Activated T-helper 1 cell treated with anti-CD3 and anti-CD28 coated beads, Interleukin-12 subunit alpha, Interleukin-12 subunit beta, Interleukin-2, Interleukin-4 antibody, amounts not matched to agents 30 ng/mL and 10 ng/mL and 1 ng/mL, durations not matched to agents 14 hours and 24 hours and 36 hours (primary cell): ENCODE data around the gene THOC6. TPM values are rescaled to one million over a fixed set of nuclear protein-coding genes. Genes with fewer than 3 reads are reported as not detected.
"Not testable (repeated sequence)": the region's sequence is repeated elsewhere in the genome, so short reads cannot be mapped to it uniquely, and the experiment has no call there.

ENCODE experiments used
- DNase-seq: peaks from one replicate; pipeline ENCODE4 v3.0.0; 2021; ENCODE audit warnings: low spot score
- H3K27ac Mint-ChIP-seq: one replicate; pipeline ENCODE4 v1.8.0; 2021; ENCODE audit warnings: mild to moderate bottlenecking, mixed read lengths
- H3K27me3 Mint-ChIP-seq: one replicate; pipeline ENCODE4 v1.8.0; 2022; ENCODE audit warnings: mild to moderate bottlenecking, moderate library complexity, mixed read lengths; ENCODE audit not compliant: insufficient read depth
- H3K36me3 Mint-ChIP-seq: one replicate; pipeline ENCODE4 v1.8.0; 2021; ENCODE audit warnings: low read depth, mixed read lengths
- H3K4me1 Mint-ChIP-seq: one replicate; pipeline ENCODE4 v1.8.0; 2021; ENCODE audit warnings: low read depth, mixed read lengths
- H3K4me3 Mint-ChIP-seq: one replicate; pipeline ENCODE4 v1.8.0; 2021; ENCODE audit warnings: mild to moderate bottlenecking, moderate library complexity, mixed read lengths
- H3K9me3 Mint-ChIP-seq: one replicate; pipeline ENCODE4 v1.8.0; 2021; ENCODE audit warnings: mixed read lengths
- intact Hi-C: fragments of 100-400 bp; cut with micrococcal nuclease; formaldehyde crosslinking; loops from one replicate; pipeline ENCODE4 v1.15.1; 2024
- total RNA-seq: library from RNA; stranded (reverse); gene quantifications from 2 replicates; pipeline ENCODE4 v1.2.3, GENCODE V29; 2022

Gene THOC6
- total RNA-seq, 1 donor from 2014 or later = 48.3 TPM

- Mint-ChIP-seq H3K36me3 (peaks cover 38% of the 10 kb centered on the region), H3K4me3 (peak overlapping the region; percentile 59), H3K27ac (peak overlapping the region; percentile 93), H3K4me1 (peaks cover 75% of the 10 kb centered on the region), H3K9me3 (no peaks in the 10 kb centered on the region), H3K27me3 (peaks cover 2% of the 10 kb centered on the region)
- no peak for DNase-seq
- intact Hi-C loops = no loop called here
These were observed 47.8 kb downstream of the THOC6 start for GRCh38 chr16:3071655-3072054.

DNA sequence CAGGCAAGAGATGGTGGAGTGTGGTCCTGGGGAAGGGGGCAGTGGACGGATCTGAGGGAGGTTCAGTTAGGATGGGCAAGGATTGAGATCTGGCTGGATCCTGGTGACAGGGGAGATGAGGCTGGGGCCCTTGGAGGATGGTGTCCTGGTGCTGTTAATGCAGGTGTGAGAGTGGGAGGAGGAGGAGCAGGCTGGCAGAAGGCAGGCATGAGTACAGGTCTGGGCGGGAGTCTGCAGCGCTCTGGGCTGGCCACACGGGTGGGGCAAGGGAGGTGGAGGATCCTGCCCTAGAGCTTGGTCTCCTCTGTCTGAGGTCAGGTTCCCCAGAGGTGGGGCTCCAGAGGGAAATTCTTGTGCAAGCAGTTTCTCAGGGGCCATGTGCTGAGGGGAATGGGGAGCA is 48.3 kb downstream of the THOC6 start:
- intact Hi-C loops, H3K9me3 Mint-ChIP-seq, H3K27me3 Mint-ChIP-seq, DNase-seq: not testable (repeated sequence)
- Mint-ChIP-seq H3K27ac (peak overlapping the region; percentile 93), H3K4me1 (peaks cover 79% of the 10 kb centered on the region), H3K36me3 (peaks cover 35% of the 10 kb centered on the region), H3K4me3 (peak overlapping the region; percentile 59)

- Mint-ChIP-seq H3K36me3 (peaks cover 30% of the 10 kb centered on the region), H3K27ac (peak overlapping the region; percentile 100), H3K4me1 (peaks cover 79% of the 10 kb centered on the region), H3K4me3 (peak overlapping the region; percentile 84)
- DNase-seq, H3K27me3 Mint-ChIP-seq, intact Hi-C loops, H3K9me3 Mint-ChIP-seq: not testable (repeated sequence)
These were observed 48.9 kb downstream of the THOC6 start for GRCh38 chr16:3072576-3073263.

GRCh38 chr16:3073448-3073847 is 49.6 kb downstream of the THOC6 start:
- peaks cover 2% of the 10 kb centered on the region for H3K27me3 Mint-ChIP-seq
- no peak for DNase-seq
- H3K4me1 Mint-ChIP-seq = peaks cover 81% of the 10 kb centered on the region
- peak overlapping the region; percentile 84 for H3K4me3 Mint-ChIP-seq
- H3K36me3 Mint-ChIP-seq = peaks cover 29% of the 10 kb centered on the region
- peak overlapping the region; percentile 100 for H3K27ac Mint-ChIP-seq
- H3K9me3 Mint-ChIP-seq = peaks cover 5% of the 10 kb centered on the region
- intact Hi-C loops = no loop called here

GRCh38 chr16:3074860-3075522 is 51.2 kb downstream of the THOC6 start:
- peaks cover 16% of the 10 kb centered on the region for H3K9me3 Mint-ChIP-seq
- intact Hi-C loops = loop anchor here (1.0 to 2.0 kb wide), 3 partner anchors 8 to 26 kb away; no protein-coding TSS in a partner anchor
- H3K27me3 Mint-ChIP-seq = peaks cover 2% of the 10 kb centered on the region
- peaks cover 80% of the 10 kb centered on the region for H3K4me1 Mint-ChIP-seq
- H3K27ac Mint-ChIP-seq = peak overlapping the region; percentile 100
- peaks cover 29% of the 10 kb centered on the region for H3K36me3 Mint-ChIP-seq
- DNase-seq = peak; percentile 85
- peak overlapping the region; percentile 84 for H3K4me3 Mint-ChIP-seq

DNA sequence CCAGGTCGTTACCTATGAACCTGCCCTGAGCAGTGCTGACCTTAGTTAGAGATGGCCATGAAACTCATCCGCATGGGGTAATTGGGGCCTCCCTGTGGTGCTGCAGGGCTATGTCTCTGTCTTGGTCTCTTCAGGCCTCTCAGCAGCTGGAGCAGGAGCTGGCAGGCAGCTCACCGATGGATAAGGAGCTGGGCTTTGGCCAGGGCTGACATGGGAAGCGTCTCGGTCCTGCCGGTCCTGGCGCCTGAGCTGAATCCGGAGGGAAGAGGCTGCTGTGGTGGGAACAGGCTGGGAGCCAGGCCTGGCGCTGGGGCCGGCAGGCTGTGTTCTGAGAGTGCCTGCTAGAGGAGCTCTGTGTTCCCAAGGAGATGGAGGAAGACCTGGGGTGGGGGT is 51.7 kb downstream of the THOC6 start:
- Mint-ChIP-seq H3K4me1 (peaks cover 81% of the 10 kb centered on the region), H3K27me3 (peaks cover 2% of the 10 kb centered on the region), H3K9me3 (peaks cover 17% of the 10 kb centered on the region), H3K27ac (peak overlapping the region; percentile 100), H3K36me3 (peaks cover 25% of the 10 kb centered on the region), H3K4me3 (peak overlapping the region; percentile 84)
- no peak for DNase-seq
- intact Hi-C loops = loop anchor here (1.0 to 2.0 kb wide), 3 partner anchors 8 to 25 kb away; no protein-coding TSS in a partner anchor

DNA sequence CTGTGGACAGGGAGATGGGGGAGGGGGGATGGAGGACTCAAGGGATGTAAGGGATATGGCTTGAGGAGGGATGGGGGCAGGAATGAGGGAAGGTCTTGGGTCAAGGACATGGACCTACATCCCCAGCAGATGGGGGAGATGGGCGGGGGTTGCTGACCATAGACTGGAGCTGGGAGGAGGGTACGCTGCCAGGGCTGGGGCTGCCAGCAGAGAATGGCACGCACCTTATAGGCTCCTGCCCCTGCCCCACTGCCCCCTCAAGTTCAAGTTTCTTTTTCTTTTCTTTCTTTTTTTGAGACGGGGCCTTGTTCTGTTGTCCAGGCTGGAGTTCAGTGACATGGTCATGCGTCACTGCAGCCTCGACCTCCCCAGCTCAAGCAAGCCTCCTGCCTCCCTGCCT is 52.1 kb downstream of the THOC6 start:
- peaks cover 84% of the 10 kb centered on the region for H3K4me1 Mint-ChIP-seq

GRCh38 chr16:3076577-3076976 is 52.7 kb downstream of the THOC6 start:
- Mint-ChIP-seq H3K4me3 (peak overlapping the region; percentile 84), H3K9me3 (peaks cover 23% of the 10 kb centered on the region), H3K27me3 (peaks cover 2% of the 10 kb centered on the region), H3K27ac (peak overlapping the region; percentile 100), H3K4me1 (peaks cover 83% of the 10 kb centered on the region), H3K36me3 (peaks cover 32% of the 10 kb centered on the region)
- DNase-seq = no peak
- intact Hi-C loops = no loop called here

More for the DNA sequence above, 52.1 kb downstream of the THOC6 start:
- Mint-ChIP-seq H3K9me3 (peaks cover 19% of the 10 kb centered on the region), H3K36me3 (peaks cover 28% of the 10 kb centered on the region), H3K27ac (peak overlapping the region; percentile 100), H3K4me3 (peak overlapping the region; percentile 84)
- intact Hi-C loops = loop anchor here (1.0 to 2.0 kb wide), 3 partner anchors 9 to 25 kb away; no protein-coding TSS in a partner anchor
- not testable (repeated sequence) for DNase-seq, H3K27me3 Mint-ChIP-seq

Other genes with a start within 250 kb of the THOC6 start
- gene ELOB, start 246.8 kb upstream of the THOC6 start, total RNA-seq = 256 and 277 TPM in 2 replicates
- gene PRSS33, start 236.5 kb upstream of the THOC6 start, total RNA-seq = 0.10 TPM in 1 of 2 replicates, not detected in the other
- not detected in 2 replicates for gene PRSS41, start 225.6 kb upstream of the THOC6 start, total RNA-seq
- gene PRSS21, start 206.8 kb upstream of the THOC6 start, total RNA-seq = 9.2 and 10.1 TPM in 2 replicates
- 11.7 and 12.9 TPM in 2 replicates for gene ZG16B, start 193.7 kb upstream of the THOC6 start, total RNA-seq
- not detected in 2 replicates for gene PRSS22, start 165.9 kb upstream of the THOC6 start, total RNA-seq
- gene FLYWCH2, start 140.8 kb upstream of the THOC6 start, total RNA-seq = 22.9 and 25.4 TPM in 2 replicates
- 61.1 and 65.7 TPM in 2 replicates for gene FLYWCH1, start 112.1 kb upstream of the THOC6 start, total RNA-seq
- gene KREMEN2, start 59.8 kb upstream of the THOC6 start, total RNA-seq = 0.10 and 0.18 TPM in 2 replicates
- 40.1 and 44.0 TPM in 2 replicates for gene PAQR4, start 54.7 kb upstream of the THOC6 start, total RNA-seq
- 151 and 152 TPM in 2 replicates for gene PKMYT1, start 43.6 kb upstream of the THOC6 start, total RNA-seq
- gene CLDN9, start 11.1 kb upstream of the THOC6 start, total RNA-seq = not detected in 2 replicates
- not detected in 2 replicates for gene CLDN6, start 5.9 kb upstream of the THOC6 start, total RNA-seq
- gene TNFRSF12A, start 3.7 kb upstream of the THOC6 start, total RNA-seq = 4.9 and 5.5 TPM in 2 replicates
- gene HCFC1R1, start 93 bp upstream of the THOC6 start, total RNA-seq = 30.0 and 30.9 TPM in 2 replicates
- 0.20 TPM in 1 of 2 replicates, not detected in the other for gene BICDL2, start 12.9 kb downstream of the THOC6 start, total RNA-seq
- gene MMP25, start 22.5 kb downstream of the THOC6 start, total RNA-seq = 11.9 and 12.8 TPM in 2 replicates
- gene IL32, start 41.6 kb downstream of the THOC6 start, total RNA-seq = 993 TPM in 2 replicates
- 0.07 TPM in 1 of 2 replicates, not detected in the other for gene ZSCAN10, start 75.3 kb downstream of the THOC6 start, total RNA-seq
- gene ZNF205, start 88.6 kb downstream of the THOC6 start, total RNA-seq = 0.15 and 0.39 TPM in 2 replicates
- 9.6 and 12.4 TPM in 2 replicates for gene ZNF213, start 111.0 kb downstream of the THOC6 start, total RNA-seq
- gene OR1F1, start 164.2 kb downstream of the THOC6 start, total RNA-seq = not detected in 2 replicates
- gene ZNF200, start 211.1 kb downstream of the THOC6 start, total RNA-seq = 13.6 and 15.8 TPM in 2 replicates
- not detected in 2 replicates for gene MEFV, start 232.6 kb downstream of the THOC6 start, total RNA-seq